SH-SY5Y (cell line): ENCODE results near the gene CHST14.

ENCODE experiments used
- GATA2 ChIP-seq: IDR thresholded peaks from 2 replicates; pipeline ENCODE4 v1.6.1; 2011; ENCODE audit warnings: mild to moderate bottlenecking, low read depth, low read length
- GATA3 ChIP-seq: IDR thresholded peaks from 2 replicates; pipeline ENCODE4 v1.6.1; 2011; ENCODE audit warnings: low read depth, mild to moderate bottlenecking, low read length, moderate library complexity

DNA sequence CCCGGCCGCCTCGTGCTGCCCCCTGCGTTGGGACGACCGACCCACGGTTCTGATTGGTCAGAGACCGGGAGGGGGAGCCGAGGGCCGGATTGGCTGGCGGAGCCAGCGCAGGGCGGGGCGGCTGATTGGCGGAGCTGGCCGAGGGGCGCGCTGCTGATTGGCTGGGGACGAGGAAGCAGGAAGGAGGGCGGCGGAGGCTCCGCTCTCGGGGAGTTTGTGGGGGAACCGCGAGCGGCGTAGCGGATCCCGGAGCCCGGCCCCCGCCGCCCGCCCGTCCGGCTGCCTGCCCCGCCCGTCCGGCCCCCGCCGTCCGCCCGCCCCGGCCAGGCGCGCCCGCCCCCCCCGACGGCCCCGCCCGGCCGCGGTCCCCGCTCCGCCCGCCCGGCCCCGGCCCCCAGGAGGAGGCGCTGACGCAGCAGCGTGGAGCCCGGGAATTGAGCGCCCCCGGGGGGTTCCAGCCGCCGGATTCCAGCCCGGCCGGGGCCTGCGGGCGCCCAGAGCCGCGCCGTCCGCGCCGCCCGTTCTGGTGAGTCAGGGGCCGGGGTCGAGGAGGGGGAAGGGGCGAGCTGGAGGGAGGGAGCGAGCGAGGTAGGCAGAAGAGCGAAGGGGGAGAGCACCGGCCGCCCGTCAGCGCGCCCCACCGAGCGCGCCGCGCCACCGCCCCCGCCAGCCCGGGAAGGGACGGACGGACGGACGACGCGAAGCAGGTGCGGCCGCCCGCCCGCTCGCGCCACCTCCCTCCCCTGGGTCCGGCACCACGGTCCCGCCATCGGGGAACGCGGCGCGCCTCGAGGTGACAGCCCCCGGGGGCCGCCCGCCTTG lies 29.8 kb upstream of the CHST14 start, which contains the start of gene BAHD1:
- TF ChIP-seq GATA2 = no peak
- no peak for TF ChIP-seq GATA3
